ENCODE data around the gene BTRC. TPM values are rescaled to one million over a fixed set of nuclear protein-coding genes. Genes with fewer than 3 reads are reported as not detected.

Gene BTRC
- total RNA-seq: 10 to 100 TPM; 10.9 to 12.7 TPM

- peak; percentile 98 for DNase-seq
- intact Hi-C loops (cut with micrococcal nuclease): loop anchor here (1.0 to 10.0 kb wide), 11 partner anchors 27 to 1291 kb away; partner anchors contain the start of genes ACTR1A, DPCD, NPM3 and OGA
- peaks cover 6% of the 10 kb centered on the region for H3K36me3 Mint-ChIP-seq (ENCODE audit: low read depth)
- CTCF ChIA-PET: interaction anchor here (0.9 kb wide), 1 partner anchor 8 kb away, joined by 3 read pairs; no protein-coding TSS in a partner anchor
- H3K27ac Mint-ChIP-seq: peak within 1 kb of the TSS; percentile 95
- peaks cover 2% of the 10 kb centered on the region for H3K27me3 Mint-ChIP-seq (ENCODE audit: low read depth)
- H3K9me3 Mint-ChIP-seq: no peaks in the 10 kb centered on the region
- H3K4me3 Mint-ChIP-seq: peak within 1 kb of the TSS; percentile 92
- H3K4me1 Mint-ChIP-seq (ENCODE audit: low read depth): peaks cover 30% of the 10 kb centered on the region
Observed at GRCh38 chr10:101353692-101354327, at the start of gene BTRC. BTRC (plus strand) TSS chr10:101354165; CDS start chr10:101354181, 16 bp downstream.

GRCh38 chr10:101304316-101304715, 49.6 kb upstream of the BTRC start:
- Mint-ChIP-seq H3K4me1 (ENCODE audit: low read depth) (no peaks in the 10 kb centered on the region), H3K27me3 (ENCODE audit: low read depth) (peaks cover 23% of the 10 kb centered on the region), H3K27ac (no peak overlapping the region), H3K36me3 (ENCODE audit: low read depth) (no peaks in the 10 kb centered on the region), H3K9me3 (no peaks in the 10 kb centered on the region), H3K4me3 (no peak overlapping the region)
- no peak for DNase-seq
- CTCF ChIA-PET: interaction anchor here (4.8 kb wide), 1 partner anchor 140 kb away, joined by 22 read pairs; no protein-coding TSS in a partner anchor
- intact Hi-C loops (cut with micrococcal nuclease): no loop called here

GRCh38 chr10:101305320-101306241, 48.4 kb upstream of the BTRC start:
- CTCF ChIA-PET: interaction anchor here (1.0 to 2.6 kb wide), 2 partner anchors 8 to 139 kb away, joined by 3 to 9 read pairs; no protein-coding TSS in a partner anchor
- intact Hi-C loops (cut with micrococcal nuclease): no loop called here
- peaks cover 3% of the 10 kb centered on the region for H3K4me1 Mint-ChIP-seq (ENCODE audit: low read depth)
- no peak for DNase-seq
- peaks cover 30% of the 10 kb centered on the region for H3K27me3 Mint-ChIP-seq (ENCODE audit: low read depth)
- no peaks in the 10 kb centered on the region for H3K36me3 Mint-ChIP-seq (ENCODE audit: low read depth)
- no peak overlapping the region for H3K4me3 Mint-ChIP-seq
- H3K27ac Mint-ChIP-seq: no peak overlapping the region
- H3K9me3 Mint-ChIP-seq: no peaks in the 10 kb centered on the region

GRCh38 chr10:101308051-101308450, 45.9 kb upstream of the BTRC start:
- Mint-ChIP-seq H3K27me3 (ENCODE audit: low read depth) (peaks cover 42% of the 10 kb centered on the region), H3K4me3 (no peak overlapping the region), H3K9me3 (no peaks in the 10 kb centered on the region), H3K36me3 (ENCODE audit: low read depth) (no peaks in the 10 kb centered on the region), H3K4me1 (ENCODE audit: low read depth) (peaks cover 9% of the 10 kb centered on the region), H3K27ac (no peak overlapping the region)
- intact Hi-C loops (cut with micrococcal nuclease): no loop called here
- no peak for DNase-seq
- CTCF ChIA-PET: interaction anchor here (0.8 to 2.6 kb wide), 2 partner anchors 10 to 69 kb away, joined by 3 to 9 read pairs; no protein-coding TSS in a partner anchor

GRCh38 chr10:101310529-101311184, 43.3 kb upstream of the BTRC start:
- H3K27me3 Mint-ChIP-seq (ENCODE audit: low read depth): peaks cover 41% of the 10 kb centered on the region

GRCh38 chr10:101311185-101312066, 42.5 kb upstream of the BTRC start:
- Mint-ChIP-seq H3K4me3 (peak overlapping the region; percentile 54), H3K4me1 (ENCODE audit: low read depth) (peaks cover 9% of the 10 kb centered on the region), H3K36me3 (ENCODE audit: low read depth) (no peaks in the 10 kb centered on the region), H3K27me3 (ENCODE audit: low read depth) (peaks cover 40% of the 10 kb centered on the region), H3K27ac (no peak overlapping the region), H3K9me3 (no peaks in the 10 kb centered on the region)
- peak; percentile 45 for DNase-seq
- CTCF ChIA-PET: interaction anchor here (0.7 to 1.0 kb wide), 3 partner anchors 10 to 130 kb away, joined by 3 to 5 read pairs (median 3); no protein-coding TSS in a partner anchor
- intact Hi-C loops (cut with micrococcal nuclease): no loop called here

More at GRCh38 chr10:101310529-101311184, 43.3 kb upstream of the BTRC start:
- H3K9me3 Mint-ChIP-seq: no peaks in the 10 kb centered on the region
- peaks cover 9% of the 10 kb centered on the region for H3K4me1 Mint-ChIP-seq (ENCODE audit: low read depth)
- no peak for DNase-seq
- CTCF ChIA-PET: interaction anchor here (0.7 to 1.0 kb wide), 3 partner anchors 9 to 131 kb away, joined by 3 to 5 read pairs (median 4); no protein-coding TSS in a partner anchor
- peak overlapping the region; percentile 54 for H3K4me3 Mint-ChIP-seq
- no peak overlapping the region for H3K27ac Mint-ChIP-seq
- no peaks in the 10 kb centered on the region for H3K36me3 Mint-ChIP-seq (ENCODE audit: low read depth)
- intact Hi-C loops (cut with micrococcal nuclease): no loop called here

GRCh38 chr10:101319241-101319915, 34.6 kb upstream of the BTRC start:
- DNase-seq: no peak
- Mint-ChIP-seq H3K27me3 (ENCODE audit: low read depth) (peaks cover 2% of the 10 kb centered on the region), H3K4me3 (no peak overlapping the region), H3K9me3 (no peaks in the 10 kb centered on the region), H3K27ac (no peak overlapping the region), H3K36me3 (ENCODE audit: low read depth) (no peaks in the 10 kb centered on the region), H3K4me1 (ENCODE audit: low read depth) (no peaks in the 10 kb centered on the region)
- intact Hi-C loops (cut with micrococcal nuclease): no loop called here
- CTCF ChIA-PET: interaction anchor here (1.0 to 1.2 kb wide), 3 partner anchors 125 to 148 kb away, joined by 3 to 4 read pairs (median 3); no protein-coding TSS in a partner anchor

- intact Hi-C loops (cut with micrococcal nuclease): no loop called here
- CTCF ChIA-PET: interaction anchor here (1.0 kb wide), 1 partner anchor 23 kb away, joined by 3 read pairs; no protein-coding TSS in a partner anchor
- peaks cover 2% of the 10 kb centered on the region for H3K27me3 Mint-ChIP-seq (ENCODE audit: low read depth)
- no peaks in the 10 kb centered on the region for H3K4me1 Mint-ChIP-seq (ENCODE audit: low read depth)
- no peak overlapping the region for H3K27ac Mint-ChIP-seq
- H3K9me3 Mint-ChIP-seq: no peaks in the 10 kb centered on the region
- DNase-seq: no peak
- H3K36me3 Mint-ChIP-seq (ENCODE audit: low read depth): no peaks in the 10 kb centered on the region
- H3K4me3 Mint-ChIP-seq: no peak overlapping the region
Observed at GRCh38 chr10:101321073-101321472, 32.9 kb upstream of the BTRC start.

GRCh38 chr10:101322266-101323108, 31.5 kb upstream of the BTRC start:
- no peaks in the 10 kb centered on the region for H3K36me3 Mint-ChIP-seq (ENCODE audit: low read depth)
- no peaks in the 10 kb centered on the region for H3K9me3 Mint-ChIP-seq
- intact Hi-C loops (cut with micrococcal nuclease): no loop called here
- H3K27ac Mint-ChIP-seq: no peak overlapping the region
- CTCF ChIA-PET: no interaction called here
- no peak overlapping the region for H3K4me3 Mint-ChIP-seq
- no peaks in the 10 kb centered on the region for H3K4me1 Mint-ChIP-seq (ENCODE audit: low read depth)
- peaks cover 2% of the 10 kb centered on the region for H3K27me3 Mint-ChIP-seq (ENCODE audit: low read depth)
- DNase-seq: no peak

GRCh38 chr10:101323495-101323894, 30.5 kb upstream of the BTRC start:
- H3K4me1 Mint-ChIP-seq (ENCODE audit: low read depth): no peaks in the 10 kb centered on the region
- no peaks in the 10 kb centered on the region for H3K36me3 Mint-ChIP-seq (ENCODE audit: low read depth)
- intact Hi-C loops (cut with micrococcal nuclease): no loop called here
- no peak for DNase-seq
- CTCF ChIA-PET: no interaction called here
- H3K4me3 Mint-ChIP-seq: no peak overlapping the region
- peaks cover 2% of the 10 kb centered on the region for H3K27me3 Mint-ChIP-seq (ENCODE audit: low read depth)
- no peaks in the 10 kb centered on the region for H3K9me3 Mint-ChIP-seq
- H3K27ac Mint-ChIP-seq: no peak overlapping the region

Data from activated naive CD4-positive, alpha-beta T cell treated with anti-CD3 and anti-CD28 coated beads for 36 hours (primary cell).